HS-27A (cell line): Measurements from ENCODE around the gene RSPO3.

ENCODE experiments used
- DNase-seq: peaks from one replicate; pipeline ENCODE4 v3.0.0-alpha.2; 2012; ENCODE audit warnings: low read depth, missing footprints

Gene RSPO3

GRCh38 chr6:127111526-127111925, 6.9 kb upstream of the RSPO3 start:
- DNase-seq: no peak

DNA sequence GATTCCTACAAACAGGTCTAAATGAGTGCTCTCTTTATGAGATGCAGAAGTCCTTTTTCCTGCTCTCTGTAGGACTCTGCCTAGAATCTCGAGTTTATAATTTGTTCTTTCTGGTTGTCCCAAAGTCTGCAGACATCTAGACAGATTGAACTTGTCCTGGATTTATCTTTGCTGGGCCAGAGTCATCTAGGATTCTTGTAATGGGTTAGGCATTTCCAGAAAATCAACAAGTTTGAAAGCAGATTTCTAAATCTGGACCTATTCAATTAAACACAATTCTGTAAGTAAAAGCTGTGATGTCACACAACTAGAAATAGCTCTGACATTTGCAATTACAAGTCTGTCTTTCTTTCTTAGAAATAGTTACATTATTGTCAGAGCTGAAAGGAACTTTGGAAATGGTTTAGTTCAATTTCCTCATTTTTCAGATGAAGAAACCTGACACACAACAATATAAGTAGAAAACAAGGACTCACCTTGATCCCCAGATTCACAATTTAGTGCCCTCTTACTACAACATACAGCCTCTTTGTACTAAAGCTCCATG, 4.2 kb upstream of the RSPO3 start:
- no peak for DNase-seq

DNA sequence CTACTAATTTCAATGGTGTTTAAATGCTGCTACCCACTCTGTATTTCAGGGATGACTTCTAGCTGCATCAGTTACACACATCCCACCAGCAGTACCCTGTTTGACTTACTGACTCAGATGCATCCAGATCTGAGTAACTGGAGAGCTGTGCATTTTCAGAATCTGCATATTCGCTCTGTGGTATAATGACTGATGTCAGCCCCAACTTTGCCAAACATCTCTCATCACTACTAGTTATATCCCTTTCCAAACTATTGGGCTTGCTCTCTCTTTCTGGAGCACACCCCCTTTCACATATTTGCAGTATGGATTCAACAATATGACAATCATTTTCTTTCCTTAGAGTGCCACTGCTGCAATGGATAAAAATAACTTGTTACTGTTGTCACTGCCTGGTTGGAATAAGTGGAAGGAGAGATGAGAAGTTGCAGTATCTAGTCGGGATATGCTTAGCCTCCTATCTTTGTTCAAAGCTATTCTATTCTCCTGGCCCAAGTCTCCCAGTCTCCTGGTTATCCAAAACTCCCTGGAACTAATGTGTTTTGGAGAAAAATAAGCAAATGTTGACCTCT, 3.3 kb upstream of the RSPO3 start:
- DNase-seq: no peak

GRCh38 chr6:127115746-127116145, 2.7 kb upstream of the RSPO3 start:
- DNase-seq: no peak

GRCh38 chr6:127117979-127118297, 533 bp upstream of the RSPO3 start:
- no peak for DNase-seq

DNA sequence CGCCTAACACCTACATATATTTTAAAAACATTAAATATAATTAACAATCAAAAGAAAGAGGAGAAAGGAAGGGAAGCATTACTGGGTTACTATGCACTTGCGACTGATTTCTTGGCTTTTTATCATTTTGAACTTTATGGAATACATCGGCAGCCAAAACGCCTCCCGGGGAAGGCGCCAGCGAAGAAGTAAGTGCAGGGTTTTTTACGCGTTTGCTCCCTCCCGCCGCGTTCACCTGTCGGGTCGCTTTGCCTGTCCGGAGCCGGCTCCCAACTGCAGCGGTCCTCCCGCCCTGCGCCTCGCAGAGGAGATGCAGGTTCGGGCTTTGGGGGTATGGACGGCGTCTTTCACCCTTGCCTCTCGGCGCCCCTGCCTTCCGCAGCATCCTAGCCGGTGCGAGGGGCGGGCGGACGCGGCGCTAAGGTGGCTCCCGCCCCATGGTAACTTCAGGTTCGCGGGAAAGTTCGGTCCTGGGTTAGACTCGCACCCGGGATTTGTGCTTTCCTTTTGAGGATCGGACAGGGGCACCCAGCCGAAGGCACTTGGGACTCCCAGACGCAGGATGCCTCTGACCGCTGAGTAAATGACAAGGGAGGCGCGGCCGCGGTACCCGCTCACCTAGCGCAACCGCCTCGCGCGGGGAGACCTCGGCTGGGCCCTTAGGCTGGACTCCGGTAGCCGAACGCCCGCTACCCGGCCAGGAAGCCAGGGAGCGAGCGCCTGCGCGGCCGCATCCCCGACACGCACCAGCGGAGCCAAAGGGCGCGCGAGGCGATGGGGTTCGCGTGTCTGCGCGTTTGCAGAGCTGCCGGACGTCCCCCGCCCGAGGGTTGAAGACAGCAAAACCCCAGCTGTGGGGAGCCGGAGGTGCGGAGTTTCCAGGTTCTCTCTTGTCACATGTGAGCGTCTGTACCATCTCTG, 891 bp downstream of the RSPO3 start:
- no peak for DNase-seq

GRCh38 chr6:127120023-127120786, 1.7 kb downstream of the RSPO3 start:
- no peak for DNase-seq

GRCh38 chr6:127120787-127121636, 2.5 kb downstream of the RSPO3 start:
- peak; percentile 52 for DNase-seq

DNA sequence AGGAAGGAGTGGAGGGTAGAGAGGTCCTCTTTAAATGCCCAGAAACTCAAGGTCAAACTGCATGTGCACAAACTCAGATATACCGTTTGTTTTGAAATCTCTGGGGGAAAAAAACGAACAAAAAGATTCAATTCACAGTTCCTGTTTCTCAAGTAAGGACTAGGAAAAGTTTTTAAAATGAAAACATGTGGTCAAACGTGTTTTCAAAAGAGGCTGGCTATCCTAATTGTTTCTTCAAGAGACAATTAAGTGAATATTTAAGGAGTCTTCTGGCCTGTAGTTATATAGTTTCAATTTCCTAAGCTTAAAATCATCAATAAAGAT, 3.1 kb downstream of the RSPO3 start:
- no peak for DNase-seq

GRCh38 chr6:127124172-127124571, 5.7 kb downstream of the RSPO3 start:
- DNase-seq: no peak

- no peak for DNase-seq
Measured at GRCh38 chr6:127124680-127125079, 6.2 kb downstream of the RSPO3 start.

GRCh38 chr6:127128066-127128465, 9.6 kb downstream of the RSPO3 start:
- no peak for DNase-seq

GRCh38 chr6:127129251-127129650, 10.8 kb downstream of the RSPO3 start:
- no peak for DNase-seq

DNA sequence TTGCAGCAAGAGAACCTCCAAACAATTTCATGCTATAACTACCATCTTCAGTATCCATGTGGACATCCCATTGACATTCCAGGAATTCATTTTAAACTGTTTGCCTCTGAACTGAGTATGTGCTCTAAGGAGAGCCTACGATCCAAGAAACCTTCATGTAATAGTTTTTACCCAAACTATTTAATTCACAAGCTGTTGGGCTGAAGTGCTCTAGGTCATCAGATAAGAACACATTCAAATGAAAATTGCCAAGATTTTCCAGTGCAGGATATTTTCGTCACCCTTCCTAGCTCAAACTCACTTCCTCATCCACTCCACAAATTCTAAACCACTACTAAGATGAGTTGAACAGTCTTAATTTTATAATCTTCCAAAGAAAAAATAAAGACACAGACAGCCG, 12.8 kb downstream of the RSPO3 start:
- no peak for DNase-seq

GRCh38 chr6:127131772-127132376, 13.4 kb downstream of the RSPO3 start:
- DNase-seq: no peak

GRCh38 chr6:127134136-127134535, 15.7 kb downstream of the RSPO3 start:
- DNase-seq: no peak

GRCh38 chr6:127136786-127137185, 18.3 kb downstream of the RSPO3 start:
- DNase-seq: no peak

DNA sequence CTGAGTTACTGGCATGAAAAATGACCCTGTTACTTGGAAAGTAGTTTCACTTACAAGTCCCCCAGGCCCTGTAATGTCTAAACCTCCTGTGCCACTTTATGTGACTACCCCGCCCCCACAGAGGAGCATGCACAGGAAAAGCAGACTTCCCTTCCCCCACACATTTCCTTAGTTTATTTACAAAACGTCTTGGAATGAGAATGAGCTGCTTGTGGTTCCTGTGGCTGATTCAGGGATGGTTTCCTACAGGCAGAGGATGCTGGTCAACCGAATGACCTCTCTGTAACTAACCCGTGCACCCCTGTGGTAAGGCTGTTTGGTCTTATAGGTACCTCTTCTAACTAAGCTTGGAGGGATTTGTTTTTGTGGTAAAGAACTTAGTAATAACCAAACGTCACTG, 28.5 kb downstream of the RSPO3 start:
- DNase-seq: peak; percentile 66

DNA sequence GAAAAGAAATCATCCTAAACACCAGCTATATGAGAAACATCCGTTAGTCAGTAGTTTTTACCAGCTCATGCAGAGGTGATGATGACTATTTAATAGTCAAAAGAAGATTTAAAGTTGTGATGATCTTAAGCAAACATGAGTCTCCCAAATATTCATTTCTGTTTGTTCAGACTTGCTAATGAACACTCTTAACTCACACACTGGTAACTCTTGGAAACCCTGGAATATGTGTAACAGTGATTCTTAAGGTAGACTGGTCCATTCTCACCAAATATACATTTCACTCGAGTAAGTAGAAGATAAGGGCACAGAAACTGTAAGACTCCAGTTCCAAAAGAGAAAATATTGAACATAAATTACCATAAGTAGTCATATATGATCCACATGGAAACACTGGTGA, 29.1 kb downstream of the RSPO3 start:
- no peak for DNase-seq

DNA sequence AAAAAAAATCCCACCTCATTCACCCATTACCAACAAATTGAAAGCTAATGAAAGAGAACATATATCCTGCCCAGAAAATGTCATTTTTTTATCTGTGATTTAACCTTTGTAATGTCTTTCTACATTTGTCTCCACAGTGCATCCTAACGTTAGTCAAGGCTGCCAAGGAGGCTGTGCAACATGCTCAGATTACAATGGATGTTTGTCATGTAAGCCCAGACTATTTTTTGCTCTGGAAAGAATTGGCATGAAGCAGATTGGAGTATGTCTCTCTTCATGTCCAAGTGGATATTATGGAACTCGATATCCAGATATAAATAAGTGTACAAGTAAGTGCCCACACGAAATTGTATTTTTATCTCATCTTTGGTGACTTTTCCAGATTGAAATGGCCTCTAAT, 30.0 kb downstream of the RSPO3 start:
- no peak for DNase-seq

DNA sequence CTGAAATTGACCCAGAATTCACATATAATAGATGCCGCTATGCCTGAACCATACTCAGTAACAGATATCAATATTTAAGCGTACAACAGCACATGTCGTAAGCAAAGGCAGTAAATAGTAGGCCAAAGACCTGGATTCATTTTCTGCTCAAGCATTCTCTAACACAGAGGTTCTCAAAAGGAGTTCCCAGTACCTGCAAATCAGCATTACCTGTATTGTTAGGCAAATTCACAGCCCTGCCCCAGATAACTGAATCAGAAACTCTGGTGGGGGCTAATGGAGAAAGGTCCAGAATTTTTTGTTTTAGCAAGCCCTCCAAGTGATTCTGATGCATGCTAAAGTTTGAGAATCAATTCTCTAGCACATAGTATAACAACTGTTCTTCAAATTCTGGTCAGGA, 36.0 kb downstream of the RSPO3 start:
- no peak for DNase-seq

- no peak for DNase-seq
Measured at GRCh38 chr6:127160484-127160883, 42.0 kb downstream of the RSPO3 start.
